ENCODE measurements around the gene NOSTRIN.

GRCh38 chr2:168825126-168825525 is 22.7 kb downstream of the NOSTRIN start:
- no peak for TF ChIP-seq YY1 (IDR thresholded peaks at IDR 0.05; ENCODE audit: insufficient read depth, insufficient read length)
- no peak for TF ChIP-seq SUZ12 (IDR thresholded peaks at IDR 0.05; ENCODE audit: extremely low read depth, insufficient read depth, insufficient read length)
- TF ChIP-seq ZNF274 (IDR thresholded peaks at IDR 0.05; ENCODE audit: low read depth, low read length) = no peak

All from NT2/D1 (cell line).